ENCODE measurements around the gene GJB3. TPM values are rescaled to one million over a fixed set of nuclear protein-coding genes. Genes with fewer than 3 reads are reported as not detected.

GJB3 gene
- total RNA-seq, 1 donor, result not detected

GRCh38 chr1:34755961-34756360 is 25.1 kb upstream of the GJB3 start:
- TF ChIP-seq, protein P1, sequence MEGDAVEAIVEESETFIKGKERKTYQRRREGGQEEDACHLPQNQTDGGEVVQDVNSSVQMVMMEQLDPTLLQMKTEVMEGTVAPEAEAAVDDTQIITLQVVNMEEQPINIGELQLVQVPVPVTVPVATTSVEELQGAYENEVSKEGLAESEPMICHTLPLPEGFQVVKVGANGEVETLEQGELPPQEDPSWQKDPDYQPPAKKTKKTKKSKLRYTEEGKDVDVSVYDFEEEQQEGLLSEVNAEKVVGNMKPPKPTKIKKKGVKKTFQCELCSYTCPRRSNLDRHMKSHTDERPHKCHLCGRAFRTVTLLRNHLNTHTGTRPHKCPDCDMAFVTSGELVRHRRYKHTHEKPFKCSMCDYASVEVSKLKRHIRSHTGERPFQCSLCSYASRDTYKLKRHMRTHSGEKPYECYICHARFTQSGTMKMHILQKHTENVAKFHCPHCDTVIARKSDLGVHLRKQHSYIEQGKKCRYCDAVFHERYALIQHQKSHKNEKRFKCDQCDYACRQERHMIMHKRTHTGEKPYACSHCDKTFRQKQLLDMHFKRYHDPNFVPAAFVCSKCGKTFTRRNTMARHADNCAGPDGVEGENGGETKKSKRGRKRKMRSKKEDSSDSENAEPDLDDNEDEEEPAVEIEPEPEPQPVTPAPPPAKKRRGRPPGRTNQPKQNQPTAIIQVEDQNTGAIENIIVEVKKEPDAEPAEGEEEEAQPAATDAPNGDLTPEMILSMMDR (IDR thresholded peaks at IDR 0.05; ENCODE audit: extremely low read depth, low read depth, low read length), result no peak
- no peak overlapping the region for H3K27ac ChIP-seq (ENCODE audit: low read depth, low read length)
- no peaks in the 10 kb centered on the region for H3K36me3 ChIP-seq (ENCODE audit: insufficient read depth, low read length)
- peak; percentile 66 for DNase-seq (ENCODE audit: insufficient read length, low spot score, missing footprints)
- H3K9me3 ChIP-seq (ENCODE audit: low read depth, low read length), result no peaks in the 10 kb centered on the region
- H3K27me3 ChIP-seq (ENCODE audit: insufficient read depth, low read length), result no peaks in the 10 kb centered on the region
- H3K79me2 ChIP-seq (ENCODE audit: insufficient read depth, low read length), result no peaks in the 10 kb centered on the region
- no peak overlapping the region for H3K4me2 ChIP-seq (ENCODE audit: insufficient read depth, low read length)
- no peak overlapping the region for H2AFZ ChIP-seq (ENCODE audit: low read length)
- no peak overlapping the region for H3K4me3 ChIP-seq (ENCODE audit: insufficient read depth, low read length)
- no peaks in the 10 kb centered on the region for H3K4me1 ChIP-seq (ENCODE audit: insufficient read depth, low read length)
- H4K20me1 ChIP-seq (ENCODE audit: insufficient read depth, low read length), result no peaks in the 10 kb centered on the region

DNA sequence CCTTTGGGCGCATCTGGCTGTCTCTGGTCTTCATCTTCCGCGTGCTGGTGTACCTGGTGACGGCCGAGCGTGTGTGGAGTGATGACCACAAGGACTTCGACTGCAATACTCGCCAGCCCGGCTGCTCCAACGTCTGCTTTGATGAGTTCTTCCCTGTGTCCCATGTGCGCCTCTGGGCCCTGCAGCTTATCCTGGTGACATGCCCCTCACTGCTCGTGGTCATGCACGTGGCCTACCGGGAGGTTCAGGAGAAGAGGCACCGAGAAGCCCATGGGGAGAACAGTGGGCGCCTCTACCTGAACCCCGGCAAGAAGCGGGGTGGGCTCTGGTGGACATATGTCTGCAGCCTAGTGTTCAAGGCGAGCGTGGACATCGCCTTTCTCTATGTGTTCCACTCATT is 23.6 kb upstream of the GJB3 start:
- no peaks in the 10 kb centered on the region for H3K36me3 ChIP-seq (ENCODE audit: insufficient read depth, low read length)
- peak; percentile 45 for DNase-seq (ENCODE audit: insufficient read length, low spot score, missing footprints)
- no peaks in the 10 kb centered on the region for H3K27me3 ChIP-seq (ENCODE audit: insufficient read depth, low read length)
- no peaks in the 10 kb centered on the region for H3K79me2 ChIP-seq (ENCODE audit: insufficient read depth, low read length)
- no peaks in the 10 kb centered on the region for H3K4me1 ChIP-seq (ENCODE audit: insufficient read depth, low read length)
- TF ChIP-seq, protein P1 (IDR thresholded peaks at IDR 0.05; ENCODE audit: extremely low read depth, low read depth, low read length), result no peak
- H2AFZ ChIP-seq (ENCODE audit: low read length), result no peak overlapping the region
- no peak overlapping the region for H3K4me3 ChIP-seq (ENCODE audit: insufficient read depth, low read length)
- H3K4me2 ChIP-seq (ENCODE audit: insufficient read depth, low read length), result no peak overlapping the region
- H4K20me1 ChIP-seq (ENCODE audit: insufficient read depth, low read length), result no peaks in the 10 kb centered on the region
- H3K9me3 ChIP-seq (ENCODE audit: low read depth, low read length), result no peaks in the 10 kb centered on the region
- no peak overlapping the region for H3K27ac ChIP-seq (ENCODE audit: low read depth, low read length)

GRCh38 chr1:34758751-34759150 is 22.3 kb upstream of the GJB3 start:
- H3K36me3 ChIP-seq (ENCODE audit: insufficient read depth, low read length), result no peaks in the 10 kb centered on the region
- peaks cover 8% of the 10 kb centered on the region for H3K4me1 ChIP-seq (ENCODE audit: insufficient read depth, low read length)
- peak; percentile 42 for DNase-seq (ENCODE audit: insufficient read length, low spot score, missing footprints)
- no peak overlapping the region for H3K4me3 ChIP-seq (ENCODE audit: insufficient read depth, low read length)
- H3K4me2 ChIP-seq (ENCODE audit: insufficient read depth, low read length), result no peak overlapping the region
- no peaks in the 10 kb centered on the region for H3K79me2 ChIP-seq (ENCODE audit: insufficient read depth, low read length)
- H3K27me3 ChIP-seq (ENCODE audit: insufficient read depth, low read length), result no peaks in the 10 kb centered on the region
- TF ChIP-seq, protein P1 (IDR thresholded peaks at IDR 0.05; ENCODE audit: extremely low read depth, low read depth, low read length), result no peak
- H4K20me1 ChIP-seq (ENCODE audit: insufficient read depth, low read length), result no peaks in the 10 kb centered on the region
- H3K27ac ChIP-seq (ENCODE audit: low read depth, low read length), result no peak overlapping the region
- H2AFZ ChIP-seq (ENCODE audit: low read length), result no peak overlapping the region
- no peaks in the 10 kb centered on the region for H3K9me3 ChIP-seq (ENCODE audit: low read depth, low read length)

DNA sequence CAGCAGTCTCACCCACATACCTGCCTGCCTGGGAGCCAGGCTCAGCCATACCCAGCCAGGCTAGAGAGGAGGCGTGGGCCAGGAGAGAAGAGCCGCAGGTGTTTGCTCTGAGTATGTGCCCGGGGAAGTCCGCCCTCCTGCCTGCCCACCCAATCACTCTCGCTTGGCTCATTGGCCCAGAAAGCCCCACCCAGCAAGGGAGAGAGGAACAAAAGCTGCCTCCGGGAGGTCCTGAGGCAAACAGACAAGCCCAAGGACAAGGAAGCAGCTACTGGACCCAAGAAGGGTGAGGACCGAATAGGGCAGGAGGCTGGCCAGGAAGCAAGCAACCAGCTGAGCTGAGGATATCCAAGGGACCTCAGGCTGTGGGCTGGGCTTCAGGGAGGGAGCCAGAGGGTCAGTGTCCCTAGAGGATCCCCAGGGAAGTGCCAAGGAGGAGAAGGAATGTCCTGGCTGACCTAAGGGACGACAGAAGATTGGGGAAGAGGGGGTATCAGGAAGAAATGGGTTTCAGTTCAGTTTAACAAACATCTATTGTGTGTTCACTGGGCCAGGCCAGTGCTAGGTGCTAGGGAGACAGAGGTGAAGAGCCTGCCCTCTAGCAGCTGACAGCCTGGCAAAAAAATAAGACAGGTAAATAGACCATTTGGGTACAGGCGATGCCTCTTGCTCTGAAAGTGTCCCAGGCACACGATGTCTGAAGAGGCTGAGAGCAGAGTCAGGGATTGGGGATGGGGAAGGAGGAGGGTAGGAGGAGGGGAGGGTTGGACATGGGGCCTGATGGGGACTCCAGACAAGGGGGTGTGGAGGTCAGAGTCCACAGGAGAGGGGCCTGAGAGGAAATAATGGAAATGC is 21.3 kb upstream of the GJB3 start, which contains the start of gene GJB4:
TSS of gene GJB4 (plus strand) at position 238 of the 855 bp plus-strand sequence. CDS start 1,515 bp downstream, outside the sequence.
- H4K20me1 ChIP-seq (ENCODE audit: insufficient read depth, low read length), result no peaks in the 10 kb centered on the region
- no peak within 1 kb of the TSS for H2AFZ ChIP-seq (ENCODE audit: low read length)
- H3K9me3 ChIP-seq (ENCODE audit: low read depth, low read length), result no peaks in the 10 kb centered on the region
- H3K36me3 ChIP-seq (ENCODE audit: insufficient read depth, low read length), result no peaks in the 10 kb centered on the region
- peaks cover 8% of the 10 kb centered on the region for H3K4me1 ChIP-seq (ENCODE audit: insufficient read depth, low read length)
- H3K4me3 ChIP-seq (ENCODE audit: insufficient read depth, low read length), result no peak within 1 kb of the TSS
- DNase-seq (ENCODE audit: insufficient read length, low spot score, missing footprints), result peak; percentile 67
- TF ChIP-seq, protein P1 (IDR thresholded peaks at IDR 0.05; ENCODE audit: extremely low read depth, low read depth, low read length), result no peak
- no peak within 1 kb of the TSS for H3K27ac ChIP-seq (ENCODE audit: low read depth, low read length)
- no peaks in the 10 kb centered on the region for H3K79me2 ChIP-seq (ENCODE audit: insufficient read depth, low read length)
- H3K27me3 ChIP-seq (ENCODE audit: insufficient read depth, low read length), result no peaks in the 10 kb centered on the region
- no peak within 1 kb of the TSS for H3K4me2 ChIP-seq (ENCODE audit: insufficient read depth, low read length)
